B cell (primary cell): ENCODE results near the gene TTC13. TPM values are rescaled to one million over a fixed set of nuclear protein-coding genes. Genes with fewer than 3 reads are reported as not detected.

ENCODE experiments used
- ATAC-seq: fragments of 200-7000 bp; cut with Tn5 transposase; one replicate; pipeline ENCODE4 v1.10.0; 2021; ENCODE audit warnings: low read depth, mild to moderate bottlenecking, moderate number of reproducible peaks, moderate library complexity
- CTCF ChIA-PET: fragments of 350-600 bp; sonication (Branson Sonifier 250); formaldehyde crosslinking; loops from one replicate; lab custom pipeline; 2021; ENCODE audit warnings: antibody characterized with exemption, inconsistent platforms; lab: Charles Lee
- POLR2A ChIA-PET: fragments of 350-600 bp; sonication (Branson Sonifier 250); formaldehyde crosslinking; loops from one replicate; lab custom pipeline; 2021; ENCODE audit warnings: antibody characterized with exemption; lab: Charles Lee
- DNase-seq: peaks from one replicate; pipeline ENCODE4 v3.0.0; 2013
- H2AFZ ChIP-seq: 2 replicates; pipeline ENCODE4 v1.6.1; 2012; ENCODE audit warnings: mild to moderate bottlenecking, low read depth, low read length; ENCODE audit not compliant: insufficient read depth, poor library complexity, severe bottlenecking
- H3K27ac ChIP-seq, 2 donors: 1 replicate in 1 of 2; 2 replicates in 1 of 2; pipeline ENCODE4 v1.5.1; 2012 to 2013; ENCODE audit warnings: low read length in 2 of 2, mild to moderate bottlenecking in 2 of 2, moderate library complexity in 1 of 2
- H3K27me3 ChIP-seq, 4 experiments: fragments of 200-600 bp in 1 of 4; sonication (generic) in 1 of 4; replicated peaks in 1 of 4; 1 replicate in 2 of 4; 2 replicates in 2 of 4; pipeline versions ENCODE4 v1.6.1 to v1.7.0; 2013 to 2016; ENCODE audit warnings: low read length in 3 of 4, mild to moderate bottlenecking in 2 of 4, mixed read lengths in 1 of 4, moderate library complexity in 1 of 4; ENCODE audit not compliant: insufficient read depth in 4 of 4, control insufficient read depth in 3 of 4; ENCODE audit errors: control extremely low read depth in 1 of 4
- H3K36me3 ChIP-seq, 2 experiments: replicated peaks in 1 of 2; 1 replicate in 1 of 2; 2 replicates in 1 of 2; pipeline versions ENCODE4 v1.6.1 to v1.7.1; 2013; ENCODE audit warnings: low read length in 1 of 2; ENCODE audit not compliant: insufficient read depth in 2 of 2, control insufficient read depth in 1 of 2; ENCODE audit errors: control extremely low read depth in 1 of 2, extremely low read depth in 1 of 2
- H3K4me1 ChIP-seq, 2 donors: fragments of 200-600 bp in 1 of 2; sonication (generic) in 1 of 2; 1 replicate in 1 of 2; 2 replicates in 1 of 2; pipeline versions ENCODE4 v1.5.1 to v1.6.1; 2013 to 2017; ENCODE audit warnings: low read length in 2 of 2; ENCODE audit not compliant: control insufficient read depth in 2 of 2, insufficient read depth in 2 of 2
- H3K4me2 ChIP-seq: replicated peaks from 2 replicates; pipeline ENCODE3; 2012; ENCODE audit warnings: mild to moderate bottlenecking, low read depth, low read length; ENCODE audit not compliant: poor library complexity, severe bottlenecking
- H3K4me3 ChIP-seq, 5 experiments: fragments of 200-600 bp in 1 of 5; sonication (generic) in 1 of 5; 1 replicate in 3 of 5; 2 replicates in 2 of 5; pipeline versions ENCODE4 v1.5.1 to v1.7.0; 2011 to 2016; ENCODE audit warnings: low read length in 4 of 5, mild to moderate bottlenecking in 4 of 5, low read depth in 2 of 5, control low read depth in 1 of 5, moderate library complexity in 1 of 5; ENCODE audit not compliant: insufficient read depth in 1 of 5; ENCODE audit errors: control extremely low read depth in 1 of 5, extremely low read depth in 1 of 5
- H3K79me2 ChIP-seq: fragments of 200-600 bp; sonication (generic); one replicate; pipeline ENCODE4 v1.6.0; 2016; ENCODE audit warnings: low read length; ENCODE audit not compliant: control insufficient read depth, insufficient read depth
- H3K9ac ChIP-seq: fragments of 200-600 bp; sonication (generic); 2 replicates; pipeline ENCODE4 v1.6.1; 2017; ENCODE audit warnings: mild to moderate bottlenecking, low read length, moderate library complexity
- H3K9me3 ChIP-seq, 3 donors: one replicate each; pipeline versions ENCODE4 v1.6.1 to v1.7.1; 2013; ENCODE audit warnings: low read length in 2 of 3; ENCODE audit not compliant: control insufficient read depth in 2 of 3, insufficient read depth in 1 of 3; ENCODE audit errors: control extremely low read depth in 1 of 3
- H4K20me1 ChIP-seq: 2 replicates; pipeline ENCODE4 v1.6.0; 2012; ENCODE audit warnings: mild to moderate bottlenecking, low read length; ENCODE audit not compliant: insufficient read depth, control insufficient read depth, poor library complexity, severe bottlenecking
- H3K27ac Mint-ChIP-seq: one replicate; pipeline ENCODE4 v1.8.0; 2021; ENCODE audit warnings: mixed read lengths
- H3K27me3 Mint-ChIP-seq: one replicate; pipeline ENCODE4 v1.8.0; 2021; ENCODE audit warnings: mixed read lengths
- H3K4me1 Mint-ChIP-seq: one replicate; pipeline ENCODE4 v1.8.0; 2021; ENCODE audit warnings: mixed read lengths
- H3K4me3 Mint-ChIP-seq: one replicate; pipeline ENCODE4 v1.8.0; 2021; ENCODE audit warnings: mixed read lengths
- H3K9me3 Mint-ChIP-seq: one replicate; pipeline ENCODE4 v1.8.0; 2022; ENCODE audit warnings: mixed read lengths; ENCODE audit not compliant: insufficient read depth
- CTCF ChIP-seq: fragments of 200-600 bp; IDR thresholded peaks from one replicate; pipeline ENCODE4 v1.8.0; 2022; ENCODE audit warnings: antibody characterized with exemption, mild to moderate bottlenecking
- EZH2 ChIP-seq: IDR thresholded peaks from 2 replicates; pipeline ENCODE4 v1.6.1; 2012; ENCODE audit warnings: borderline replicate concordance, low read depth, mild to moderate bottlenecking, moderate library complexity, low read length; ENCODE audit not compliant: insufficient read depth, poor library complexity, severe bottlenecking
- WGBS: methylation state at CpG from one replicate; pipeline ENCODE4 v1.1.5; 2013; ENCODE audit warnings: missing lambda C conversion rate; ENCODE audit not compliant: insufficient coverage; 5-methylcytosine and 5-hydroxymethylcytosine counted together
- intact Hi-C: fragments of 100-400 bp; cut with micrococcal nuclease; formaldehyde crosslinking; loops from one replicate; pipeline ENCODE4 v1.10.0; 2022
- polyA plus RNA-seq: library from polyadenylated mRNA; depleted of rRNA; stranded (reverse); fragments of >200 nt; gene quantifications from 2 replicates; pipeline ENCODE4 v1.2.3, GENCODE V29; 2012
- total RNA-seq, 2 donors: library from RNA; stranded (reverse); fragments of 120-200 nt in 1 of 2; gene quantifications; 1 replicate in 1 of 2; 2 replicates in 1 of 2; pipeline versions ENCODE4 v1.2.3 to v1.2.4, GENCODE V29; 2013 to 2022

The TTC13 gene
- total and polyA plus RNA-seq, 2 donors (not counting 1 experiment from before 2014, with no cell fraction given) = 33.9 to 55.0 TPM

- H4K20me1 ChIP-seq = no peaks in the 10 kb centered on the region
- no peak overlapping the region for H3K9ac ChIP-seq
- H3K4me2 ChIP-seq = no peak overlapping the region
- CTCF ChIA-PET = no interaction called here
- H3K4me3 ChIP-seq = no peak overlapping the region
- H3K79me2 ChIP-seq = no peaks in the 10 kb centered on the region
- intact Hi-C loops = no loop called here
- ATAC-seq = no peak
- H3K36me3 ChIP-seq = no peaks in the 10 kb centered on the region
- Mint-ChIP-seq H3K4me1 (peaks cover 2% of the 10 kb centered on the region), H3K27me3 (no peaks in the 10 kb centered on the region), H3K9me3 (no peaks in the 10 kb centered on the region), H3K27ac (no peak overlapping the region), H3K4me3 (no peak overlapping the region)
- TF ChIP-seq CTCF (no peak), EZH2 (no peak)
- H3K9me3 ChIP-seq = no peaks in the 10 kb centered on the region
- POLR2A ChIA-PET = no interaction called here
- 95% methylated on average over 12 of the region's 12 CpGs for WGBS
- H3K27ac ChIP-seq = no peak overlapping the region
- DNase-seq = no peak
- H2AFZ ChIP-seq = no peak overlapping the region
- H3K27me3 ChIP-seq = no peaks in the 10 kb centered on the region
- no peaks in the 10 kb centered on the region for H3K4me1 ChIP-seq
Observed at GRCh38 chr1:231021540-231022031, 42.9 kb upstream of the TTC13 start.

- intact Hi-C loops = no loop called here
- no peaks in the 10 kb centered on the region for H3K27me3 ChIP-seq
- no peak overlapping the region for H3K27ac ChIP-seq
- H3K79me2 ChIP-seq = no peaks in the 10 kb centered on the region
- H3K4me2 ChIP-seq = no peak overlapping the region
- no peak overlapping the region for H3K4me3 ChIP-seq
- H3K4me1 ChIP-seq = no peaks in the 10 kb centered on the region
- no peaks in the 10 kb centered on the region for H3K36me3 ChIP-seq
- peaks cover 2% of the 10 kb centered on the region for H3K4me1 Mint-ChIP-seq
- no peak overlapping the region for H3K27ac Mint-ChIP-seq
- 70% methylated on average over 6 of the region's 7 CpGs for WGBS
- ChIA-PET CTCF (no interaction called here), POLR2A (no interaction called here)
- ATAC-seq (no peak), DNase-seq (no peak)
- no peak for TF ChIP-seq EZH2
- no peaks in the 10 kb centered on the region for H3K9me3 ChIP-seq
- H4K20me1 ChIP-seq = no peaks in the 10 kb centered on the region
- H3K9me3 Mint-ChIP-seq = no peaks in the 10 kb centered on the region
- H2AFZ ChIP-seq = no peak overlapping the region
- no peaks in the 10 kb centered on the region for H3K27me3 Mint-ChIP-seq
- no peak overlapping the region for H3K9ac ChIP-seq
- no peak overlapping the region for H3K4me3 Mint-ChIP-seq
Observed at GRCh38 chr1:231020816-231021215, 42.2 kb upstream of the TTC13 start.
